A673 (cell line): Measurements from ENCODE around the gene OXSM. TPM values are rescaled to one million over a fixed set of nuclear protein-coding genes. Genes with fewer than 3 reads are reported as not detected.

Experiments used
- BruUV-seq: library from RNA; stranded (reverse); fragments of 400-500 nt; replicated peaks from 2 replicates; lab custom pipeline; 2021; lab: Mats Ljungman, UMichigan
- CTCF ChIA-PET: fragments of 300-600 bp; sonication (Branson Sonifier 250); formaldehyde crosslinking; loops from one replicate; lab custom pipeline; 2022; ENCODE audit warnings: antibody characterized with exemption; lab: Charles Lee
- POLR2A ChIA-PET: fragments of 300-600 bp; sonication (Branson Sonifier 250); formaldehyde crosslinking; loops from one replicate; lab custom pipeline; 2022; ENCODE audit warnings: antibody characterized with exemption; ENCODE audit not compliant: low non-redundant PET; lab: Charles Lee
- DNase-seq: peaks from one replicate; pipeline ENCODE4 v3.0.0-alpha.2; 2015; ENCODE audit warnings: low spot score
- H3K27ac ChIP-seq: fragments of 200-600 bp; sonication (generic); 2 replicates; pipeline ENCODE4 v1.5.1; 2016; ENCODE audit warnings: mixed run types, low read depth, mild to moderate bottlenecking, mixed read lengths, antibody characterized with exemption, low read length; ENCODE audit not compliant: poor library complexity, severe bottlenecking
- H3K27me3 ChIP-seq: fragments of 200-600 bp; sonication (generic); replicated peaks from 2 replicates; pipeline ENCODE4 v1.6.1; 2017; ENCODE audit warnings: mixed run types, low read depth, mild to moderate bottlenecking, mixed read lengths, antibody characterized with exemption, low read length; ENCODE audit not compliant: insufficient read depth, poor library complexity
- H3K36me3 ChIP-seq: fragments of 200-600 bp; sonication (generic); 2 replicates; pipeline ENCODE4 v1.6.1; 2016; ENCODE audit warnings: mixed run types, mild to moderate bottlenecking, mixed read lengths, antibody characterized with exemption, low read length; ENCODE audit not compliant: insufficient read depth, poor library complexity, severe bottlenecking
- H3K4me1 ChIP-seq: fragments of 200-600 bp; sonication (generic); 2 replicates; pipeline ENCODE4 v1.6.1; 2017; ENCODE audit warnings: mixed run types, mild to moderate bottlenecking, mixed read lengths, antibody characterized with exemption, low read length; ENCODE audit not compliant: insufficient read depth, poor library complexity, severe bottlenecking
- H3K4me3 ChIP-seq: fragments of 200-600 bp; sonication (generic); 2 replicates; pipeline ENCODE4 v1.5.1; 2016; ENCODE audit warnings: low read depth, mixed run types, mild to moderate bottlenecking, mixed read lengths, low read length; ENCODE audit not compliant: poor library complexity, severe bottlenecking
- H3K9me3 ChIP-seq: fragments of 200-600 bp; sonication (generic); 2 replicates; pipeline ENCODE4 v1.6.1; 2016; ENCODE audit warnings: mixed run types, low read depth, mild to moderate bottlenecking, mixed read lengths, antibody characterized with exemption, low read length; ENCODE audit not compliant: poor library complexity, severe bottlenecking
- EZH2 ChIP-seq: fragments of 200-600 bp; sonication (generic); IDR thresholded peaks from 2 replicates; pipeline ENCODE4 v1.6.1; 2017; ENCODE audit warnings: borderline replicate concordance, low read depth, mild to moderate bottlenecking, mixed read lengths, antibody characterized with exemption, low read length; ENCODE audit not compliant: poor library complexity, severe bottlenecking
- intact Hi-C: fragments of 100-400 bp; cut with micrococcal nuclease; formaldehyde crosslinking; loops from one replicate; pipeline ENCODE4 v1.10.0; 2022; ENCODE audit not compliant: unreplicated experiment
- total RNA-seq: library from RNA; stranded (reverse); gene quantifications from 2 replicates; pipeline ENCODE4 v1.2.3, GENCODE V29; 2021
- TF ChIP-seq, protein P1 (sequence below): fragments of 300-800, 200-600 bp; sonication (generic); conservative IDR thresholded peaks from 2 replicates; pipeline ENCODE4 v1.5.1; 2017; ENCODE audit warnings: low read depth, mild to moderate bottlenecking, antibody characterized with exemption, low read length, moderate library complexity, mixed read lengths

OXSM gene
- total RNA-seq, 1 experiment from 2014 or later: 7.6 TPM

- no TSS peak for BruUV-seq
- no peaks in the 10 kb centered on the region for H3K4me1 ChIP-seq
- DNase-seq: no peak
- ChIA-PET POLR2A (interaction anchor here (0.6 kb wide), 1 partner anchor 103 kb away, joined by 9 read pairs; no protein-coding TSS in a partner anchor), CTCF (no interaction called here)
- H3K9me3 ChIP-seq: no peaks in the 10 kb centered on the region
- H3K27ac ChIP-seq: no peak overlapping the region
- TF ChIP-seq, protein P1, sequence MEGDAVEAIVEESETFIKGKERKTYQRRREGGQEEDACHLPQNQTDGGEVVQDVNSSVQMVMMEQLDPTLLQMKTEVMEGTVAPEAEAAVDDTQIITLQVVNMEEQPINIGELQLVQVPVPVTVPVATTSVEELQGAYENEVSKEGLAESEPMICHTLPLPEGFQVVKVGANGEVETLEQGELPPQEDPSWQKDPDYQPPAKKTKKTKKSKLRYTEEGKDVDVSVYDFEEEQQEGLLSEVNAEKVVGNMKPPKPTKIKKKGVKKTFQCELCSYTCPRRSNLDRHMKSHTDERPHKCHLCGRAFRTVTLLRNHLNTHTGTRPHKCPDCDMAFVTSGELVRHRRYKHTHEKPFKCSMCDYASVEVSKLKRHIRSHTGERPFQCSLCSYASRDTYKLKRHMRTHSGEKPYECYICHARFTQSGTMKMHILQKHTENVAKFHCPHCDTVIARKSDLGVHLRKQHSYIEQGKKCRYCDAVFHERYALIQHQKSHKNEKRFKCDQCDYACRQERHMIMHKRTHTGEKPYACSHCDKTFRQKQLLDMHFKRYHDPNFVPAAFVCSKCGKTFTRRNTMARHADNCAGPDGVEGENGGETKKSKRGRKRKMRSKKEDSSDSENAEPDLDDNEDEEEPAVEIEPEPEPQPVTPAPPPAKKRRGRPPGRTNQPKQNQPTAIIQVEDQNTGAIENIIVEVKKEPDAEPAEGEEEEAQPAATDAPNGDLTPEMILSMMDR: no peak
- TF ChIP-seq EZH2: no peak
- H3K27me3 ChIP-seq: no peaks in the 10 kb centered on the region
- no peak overlapping the region for H3K4me3 ChIP-seq
- intact Hi-C loops: no loop called here
- H3K36me3 ChIP-seq: peaks cover 16% of the 10 kb centered on the region
Measured at GRCh38 chr3:25748189-25748588, 41.7 kb upstream of the OXSM start.

DNA sequence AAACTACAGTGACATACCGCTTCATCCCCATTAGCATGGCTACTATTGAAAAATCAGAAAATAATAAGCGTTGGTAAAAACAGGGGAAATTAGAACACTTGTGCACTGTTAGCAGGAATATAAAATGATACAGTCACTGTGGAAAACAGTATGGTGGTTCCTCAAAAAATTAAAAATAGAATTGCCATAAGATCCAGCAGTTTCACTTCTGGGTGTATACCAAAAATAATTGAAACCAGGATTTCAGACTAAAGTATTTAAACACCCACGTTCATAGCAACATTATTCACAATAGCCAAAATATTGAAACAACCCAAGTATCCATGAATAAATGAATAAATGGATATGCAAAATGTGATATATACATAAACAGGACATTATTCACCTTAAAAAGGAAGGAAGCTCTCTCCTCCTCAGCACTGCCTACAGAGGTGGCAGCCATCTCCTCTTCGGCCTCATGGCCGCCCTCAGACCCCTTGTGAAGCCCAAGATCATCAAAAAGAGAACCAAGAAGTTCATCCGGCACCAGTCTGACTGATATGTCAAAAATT, 40.8 kb upstream of the OXSM start:
- Histone ChIP-seq H3K4me1 (no peaks in the 10 kb centered on the region), H3K27ac (no peak overlapping the region), H3K36me3 (peaks cover 16% of the 10 kb centered on the region), H3K27me3 (no peaks in the 10 kb centered on the region), H3K9me3 (no peaks in the 10 kb centered on the region), H3K4me3 (no peak overlapping the region)
- intact Hi-C loops: no loop called here
- DNase-seq: no peak
- ChIA-PET POLR2A (no interaction called here), CTCF (no interaction called here)
- TF ChIP-seq EZH2: no peak
- TF ChIP-seq, protein P1: no peak
- BruUV-seq: no TSS peak

DNA sequence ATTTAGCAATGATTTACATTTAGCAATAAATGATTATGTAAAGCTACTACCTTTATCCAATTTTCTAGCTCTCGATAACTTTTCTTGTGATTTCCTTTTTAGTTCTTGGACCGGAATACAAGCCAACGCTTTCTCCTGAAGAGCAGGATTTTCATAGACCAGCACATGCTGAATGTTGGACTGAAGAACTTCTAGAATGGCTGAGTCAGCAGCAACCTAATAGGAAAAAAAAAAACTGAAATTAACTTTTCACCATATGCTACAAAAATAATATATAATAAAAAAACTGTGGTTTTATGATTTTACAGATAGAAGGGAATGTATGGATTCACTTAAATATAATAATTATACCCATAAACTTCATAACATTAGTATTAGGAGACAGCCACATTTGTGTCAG, 38.8 kb upstream of the OXSM start:
- intact Hi-C loops: no loop called here
- CTCF ChIA-PET: no interaction called here

More for the DNA sequence above, 38.8 kb upstream of the OXSM start:
- Histone ChIP-seq H3K27me3 (no peaks in the 10 kb centered on the region), H3K4me3 (no peak overlapping the region), H3K4me1 (no peaks in the 10 kb centered on the region), H3K9me3 (no peaks in the 10 kb centered on the region), H3K27ac (no peak overlapping the region), H3K36me3 (peaks cover 16% of the 10 kb centered on the region)
- BruUV-seq: no TSS peak
- no peak for DNase-seq
- TF ChIP-seq, protein P1: no peak
- TF ChIP-seq EZH2: no peak
- POLR2A ChIA-PET: no interaction called here
